Measurements from ENCODE around the gene VAT1L.

GRCh38 chr16:78001451-78002025 is 213.2 kb downstream of the VAT1L start:
- TF ChIP-seq NR3C1 (CRISPR knock-in tag; conservative IDR thresholded peaks at IDR 0.05; ENCODE audit: low read depth) (no peak), MXD4 (CRISPR knock-in tag; IDR thresholded peaks at IDR 0.05; ENCODE audit: borderline replicate concordance) (no peak), NFE2L1 (CRISPR knock-in tag; IDR thresholded peaks at IDR 0.05) (no peak), E2F1 (CRISPR knock-in tag; IDR thresholded peaks at IDR 0.05) (no peak), CTCF (IDR thresholded peaks at IDR 0.05) (no peak), FOXJ3 (CRISPR knock-in tag; IDR thresholded peaks at IDR 0.05; ENCODE audit: borderline replicate concordance) (no peak), JUN (CRISPR knock-in tag; IDR thresholded peaks at IDR 0.05) (no peak), ATF1 (CRISPR knock-in tag; IDR thresholded peaks at IDR 0.05) (no peak), ETV6 (CRISPR knock-in tag; IDR thresholded peaks at IDR 0.05) (no peak), ZNF232 (CRISPR knock-in tag; IDR thresholded peaks at IDR 0.05) (no peak)
- TF ChIP-seq, protein P1, sequence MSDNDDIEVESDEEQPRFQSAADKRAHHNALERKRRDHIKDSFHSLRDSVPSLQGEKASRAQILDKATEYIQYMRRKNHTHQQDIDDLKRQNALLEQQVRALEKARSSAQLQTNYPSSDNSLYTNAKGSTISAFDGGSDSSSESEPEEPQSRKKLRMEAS (CRISPR knock-in tag; IDR thresholded peaks at IDR 0.05), result no peak
- TF ChIP-seq, protein P2, sequence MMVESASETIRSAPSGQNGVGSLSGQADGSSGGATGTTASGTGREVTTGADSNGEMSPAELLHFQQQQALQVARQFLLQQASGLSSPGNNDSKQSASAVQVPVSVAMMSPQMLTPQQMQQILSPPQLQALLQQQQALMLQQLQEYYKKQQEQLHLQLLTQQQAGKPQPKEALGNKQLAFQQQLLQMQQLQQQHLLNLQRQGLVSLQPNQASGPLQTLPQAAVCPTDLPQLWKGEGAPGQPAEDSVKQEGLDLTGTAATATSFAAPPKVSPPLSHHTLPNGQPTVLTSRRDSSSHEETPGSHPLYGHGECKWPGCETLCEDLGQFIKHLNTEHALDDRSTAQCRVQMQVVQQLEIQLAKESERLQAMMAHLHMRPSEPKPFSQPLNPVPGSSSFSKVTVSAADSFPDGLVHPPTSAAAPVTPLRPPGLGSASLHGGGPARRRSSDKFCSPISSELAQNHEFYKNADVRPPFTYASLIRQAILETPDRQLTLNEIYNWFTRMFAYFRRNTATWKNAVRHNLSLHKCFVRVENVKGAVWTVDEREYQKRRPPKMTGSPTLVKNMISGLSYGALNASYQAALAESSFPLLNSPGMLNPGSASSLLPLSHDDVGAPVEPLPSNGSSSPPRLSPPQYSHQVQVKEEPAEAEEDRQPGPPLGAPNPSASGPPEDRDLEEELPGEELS (CRISPR knock-in tag; IDR thresholded peaks at IDR 0.05), result no peak
- TF ChIP-seq, protein P3, sequence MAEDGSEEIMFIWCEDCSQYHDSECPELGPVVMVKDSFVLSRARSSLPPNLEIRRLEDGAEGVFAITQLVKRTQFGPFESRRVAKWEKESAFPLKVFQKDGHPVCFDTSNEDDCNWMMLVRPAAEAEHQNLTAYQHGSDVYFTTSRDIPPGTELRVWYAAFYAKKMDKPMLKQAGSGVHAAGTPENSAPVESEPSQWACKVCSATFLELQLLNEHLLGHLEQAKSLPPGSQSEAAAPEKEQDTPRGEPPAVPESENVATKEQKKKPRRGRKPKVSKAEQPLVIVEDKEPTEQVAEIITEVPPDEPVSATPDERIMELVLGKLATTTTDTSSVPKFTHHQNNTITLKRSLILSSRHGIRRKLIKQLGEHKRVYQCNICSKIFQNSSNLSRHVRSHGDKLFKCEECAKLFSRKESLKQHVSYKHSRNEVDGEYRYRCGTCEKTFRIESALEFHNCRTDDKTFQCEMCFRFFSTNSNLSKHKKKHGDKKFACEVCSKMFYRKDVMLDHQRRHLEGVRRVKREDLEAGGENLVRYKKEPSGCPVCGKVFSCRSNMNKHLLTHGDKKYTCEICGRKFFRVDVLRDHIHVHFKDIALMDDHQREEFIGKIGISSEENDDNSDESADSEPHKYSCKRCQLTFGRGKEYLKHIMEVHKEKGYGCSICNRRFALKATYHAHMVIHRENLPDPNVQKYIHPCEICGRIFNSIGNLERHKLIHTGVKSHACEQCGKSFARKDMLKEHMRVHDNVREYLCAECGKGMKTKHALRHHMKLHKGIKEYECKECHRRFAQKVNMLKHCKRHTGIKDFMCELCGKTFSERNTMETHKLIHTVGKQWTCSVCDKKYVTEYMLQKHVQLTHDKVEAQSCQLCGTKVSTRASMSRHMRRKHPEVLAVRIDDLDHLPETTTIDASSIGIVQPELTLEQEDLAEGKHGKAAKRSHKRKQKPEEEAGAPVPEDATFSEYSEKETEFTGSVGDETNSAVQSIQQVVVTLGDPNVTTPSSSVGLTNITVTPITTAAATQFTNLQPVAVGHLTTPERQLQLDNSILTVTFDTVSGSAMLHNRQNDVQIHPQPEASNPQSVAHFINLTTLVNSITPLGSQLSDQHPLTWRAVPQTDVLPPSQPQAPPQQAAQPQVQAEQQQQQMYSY (CRISPR knock-in tag; IDR thresholded peaks at IDR 0.05), result no peak
